Occipital lobe (tissue), 2 donors: ENCODE measurements around the gene IGF2BP2. TPM values are rescaled to one million over a fixed set of nuclear protein-coding genes. Genes with fewer than 3 reads are reported as not detected.
"Not testable (repeated sequence)": the region's sequence is repeated elsewhere in the genome, so short reads cannot be mapped to it uniquely, and the experiment has no call there.

ENCODE experiments used
- DNase-seq: peaks from one replicate; lab custom pipeline; 2025; lab: John Stamatoyannopoulos, UW
- total RNA-seq: library from RNA; depleted of rRNA; stranded (reverse); fragments of >200 nt; gene quantifications from one replicate; pipeline ENCODE4 v1.2.3, GENCODE V29; 2014

Gene IGF2BP2
- total RNA-seq, 1 donor from 2014 or later: 27.0 TPM

- DNase-seq: no peak
Observed at GRCh38 chr3:185645596-185646381, 179.1 kb downstream of the IGF2BP2 start.

GRCh38 chr3:185645191-185645590 lies 179.7 kb downstream of the IGF2BP2 start:
- DNase-seq: not testable (repeated sequence)

- no peak for DNase-seq
Observed at GRCh38 chr3:185640308-185640707, 184.5 kb downstream of the IGF2BP2 start.

- no peak for DNase-seq
Observed at GRCh38 chr3:185639632-185640206, 185.1 kb downstream of the IGF2BP2 start.

DNA sequence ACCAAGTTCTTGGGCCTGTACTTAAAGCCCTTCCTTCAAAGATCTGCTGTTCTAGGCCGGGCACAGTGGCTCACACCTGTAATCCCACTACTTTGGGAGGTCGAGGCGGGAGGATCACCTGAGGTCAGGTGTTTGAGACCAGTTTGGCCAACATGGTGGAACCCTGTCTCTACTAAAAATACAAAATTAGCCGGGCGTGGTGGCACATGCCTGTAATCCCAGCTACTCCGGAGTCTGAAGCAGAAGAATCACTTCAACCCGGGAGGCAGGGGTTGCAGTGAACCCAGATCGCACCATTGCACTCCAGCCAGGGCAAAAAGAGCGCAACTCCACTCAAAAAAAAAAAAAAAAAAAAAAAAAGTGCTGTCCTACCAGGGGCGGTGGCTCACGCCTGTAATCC lies 186.2 kb downstream of the IGF2BP2 start:
- DNase-seq: not testable (repeated sequence)

DNA sequence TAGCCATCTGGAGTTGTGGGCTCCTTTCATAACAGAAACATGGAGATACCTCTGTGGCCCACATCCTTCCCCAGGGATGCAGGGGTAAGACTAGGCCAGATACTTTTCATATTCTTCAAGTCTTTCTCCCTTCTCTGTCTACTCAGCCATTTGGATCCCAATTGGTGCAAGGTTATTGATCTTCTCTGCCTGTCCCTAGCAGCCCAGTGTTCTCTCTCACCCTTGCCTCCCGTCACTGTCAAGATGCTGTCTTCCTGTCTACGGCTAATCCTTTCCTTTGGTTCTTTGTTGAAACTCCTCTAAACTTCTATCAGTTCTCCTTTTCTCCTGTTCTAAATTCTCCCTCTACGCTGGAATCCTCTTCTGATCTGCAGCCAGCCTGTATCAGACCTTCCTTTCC lies 187.5 kb downstream of the IGF2BP2 start:
- DNase-seq: no peak

GRCh38 chr3:185632996-185633395 lies 191.8 kb downstream of the IGF2BP2 start:
- no peak for DNase-seq

- no peak for DNase-seq
Observed at GRCh38 chr3:185631508-185632206, 193.2 kb downstream of the IGF2BP2 start.

DNA sequence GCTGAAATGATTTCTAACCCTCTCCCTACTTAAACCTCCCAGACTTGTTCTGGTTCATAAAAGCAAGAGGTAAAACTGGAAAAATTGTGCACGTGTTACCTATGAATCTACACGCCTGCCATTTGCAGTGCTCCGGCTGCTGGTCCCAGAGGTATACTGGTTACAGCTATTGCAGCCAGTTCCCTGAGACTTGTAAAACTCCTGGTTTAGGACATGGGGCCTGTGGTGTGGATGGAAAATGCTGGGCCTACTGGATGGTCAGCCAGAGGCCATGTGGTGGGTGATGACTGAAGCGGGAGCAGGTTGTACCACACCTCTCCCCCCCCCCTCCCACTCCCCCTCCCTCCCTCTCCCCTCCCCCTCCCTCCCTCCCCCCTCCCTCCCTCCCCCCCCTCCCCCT lies 193.7 kb downstream of the IGF2BP2 start:
- no peak for DNase-seq

GRCh38 chr3:185630182-185630622 lies 194.6 kb downstream of the IGF2BP2 start:
- DNase-seq: no peak

DNA sequence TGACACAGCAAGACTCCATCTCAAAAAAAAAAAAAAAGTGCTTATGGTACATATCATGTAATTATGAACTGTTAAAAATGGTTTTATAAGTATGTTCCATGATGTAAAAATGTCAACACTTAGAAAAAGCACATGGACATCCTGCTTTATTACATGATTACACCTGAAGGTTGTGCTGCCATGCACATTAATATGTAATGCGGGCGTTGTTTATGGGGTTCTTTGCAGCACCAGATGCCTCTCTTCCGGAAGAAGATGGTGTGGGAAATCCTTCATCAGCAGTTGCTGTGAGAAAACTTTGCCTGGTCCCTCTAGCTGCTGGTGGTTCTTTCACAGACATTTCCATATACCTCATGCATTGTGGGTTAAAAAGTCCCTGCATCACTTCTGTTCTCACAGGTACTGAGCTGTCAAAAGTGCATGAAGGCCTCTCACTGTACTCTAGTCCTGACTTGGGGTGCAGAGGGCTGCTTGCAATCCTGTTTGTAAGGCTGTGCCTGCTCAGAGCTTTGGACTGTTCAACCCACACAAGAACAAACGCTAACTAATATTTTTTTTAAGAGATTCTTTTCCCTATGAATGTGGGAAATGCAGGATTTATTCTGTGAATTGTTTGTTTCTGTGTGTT lies 195.2 kb downstream of the IGF2BP2 start:
- DNase-seq: no peak

DNA sequence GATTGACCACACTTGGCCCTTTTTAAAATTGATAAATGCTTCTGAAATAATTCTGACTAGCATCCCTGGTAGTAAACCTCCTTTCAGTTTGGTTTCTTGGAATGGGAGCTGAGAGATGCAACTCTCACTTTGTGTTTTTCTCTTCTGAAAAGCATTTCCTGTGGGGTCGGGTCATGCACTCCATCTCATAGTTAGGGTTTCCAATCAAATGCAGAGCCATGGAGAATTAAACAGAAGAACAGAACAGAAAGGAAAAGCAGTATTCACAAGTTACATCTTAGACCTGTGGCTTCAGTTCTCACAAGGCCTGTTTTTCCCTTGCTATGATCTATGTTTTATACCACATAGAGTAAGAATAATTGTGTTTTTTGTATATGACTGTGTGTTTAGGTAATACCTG lies 199.1 kb downstream of the IGF2BP2 start:
- no peak for DNase-seq

DNA sequence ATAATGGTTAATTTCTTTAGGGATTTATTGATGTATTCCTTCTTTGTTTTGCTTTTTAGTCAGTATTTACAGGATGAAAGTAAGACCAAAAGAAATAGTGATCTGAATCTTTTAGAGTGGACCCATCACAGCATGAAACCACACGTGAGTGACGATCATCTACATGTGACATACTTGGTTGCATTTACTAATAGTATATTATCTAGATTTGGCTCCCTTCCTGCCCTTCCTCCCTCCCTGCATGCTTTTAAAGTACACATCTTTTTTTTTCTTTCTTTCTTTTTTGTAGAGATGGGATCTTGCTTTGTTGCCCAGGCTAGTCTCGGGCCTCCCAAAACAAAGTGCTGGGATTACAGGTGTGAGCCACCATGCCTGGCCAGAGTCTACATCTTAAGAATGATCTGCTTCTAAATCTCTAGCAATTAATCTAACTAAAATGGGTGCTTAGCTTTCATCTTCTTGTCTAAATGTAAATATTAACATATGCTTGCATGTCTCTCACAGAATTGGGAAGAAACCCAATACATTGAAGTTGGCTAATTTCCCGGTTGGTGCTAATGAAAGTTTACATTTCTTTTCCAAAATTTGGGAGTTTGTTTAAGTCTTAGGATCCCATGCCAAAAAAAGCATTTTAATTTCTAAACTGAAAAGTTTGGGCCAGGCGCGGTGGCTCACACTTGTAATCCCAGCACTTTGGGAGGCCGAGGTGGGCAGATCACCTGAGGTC lies 200.7 kb downstream of the IGF2BP2 start:
- no peak for DNase-seq

GRCh38 chr3:185613016-185613415 lies 211.8 kb downstream of the IGF2BP2 start:
- no peak for DNase-seq

- no peak for DNase-seq
Observed at GRCh38 chr3:185606196-185606595, 218.6 kb downstream of the IGF2BP2 start.

- DNase-seq: no peak
Observed at GRCh38 chr3:185605566-185605965, 219.3 kb downstream of the IGF2BP2 start.

DNA sequence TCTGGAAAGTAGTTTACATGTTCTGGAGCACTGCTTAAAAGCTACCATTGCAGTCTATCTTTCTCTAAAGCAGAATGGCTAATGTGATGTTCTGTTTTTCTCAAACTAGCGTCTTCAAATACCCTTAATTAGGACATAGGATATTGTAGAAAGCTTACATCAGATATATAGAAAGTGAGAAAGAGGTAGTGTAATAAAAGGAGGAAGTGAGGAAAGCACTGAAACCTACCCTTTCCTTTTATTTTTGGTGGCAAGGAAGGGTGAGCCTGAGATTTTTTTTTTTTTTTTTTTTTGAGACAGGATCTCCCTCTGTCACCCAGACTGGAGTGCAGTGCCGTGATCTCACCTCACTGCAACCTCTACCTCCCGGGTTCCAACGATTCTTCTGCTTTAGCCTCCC lies 229.3 kb downstream of the IGF2BP2 start:
- no peak for DNase-seq

GRCh38 chr3:185594073-185594472 lies 230.8 kb downstream of the IGF2BP2 start:
- DNase-seq: no peak
